ENCODE data around the gene DZIP1.
A peak's percentile ranks its signal among the peaks of the same experiment; 100 is the strongest.
"Not testable (repeated sequence)": the region's sequence is repeated elsewhere in the genome, so short reads cannot be mapped to it uniquely, and the experiment has no call there.

The DZIP1 gene

GRCh38 chr13:95671597-95671996 lies 27.1 kb upstream of the DZIP1 start:
- Histone ChIP-seq H3K27me3 (ENCODE audit: control insufficient read depth in 1 of 2, insufficient read depth in 2 of 2, low read length in 2 of 2) (no peaks in the 10 kb centered on the region), H3K36me3 (ENCODE audit: insufficient read depth, low read length) (no peaks in the 10 kb centered on the region), H3K27ac (ENCODE audit: low read depth, low read length) (no peak overlapping the region), H3K9me3 (ENCODE audit: low read length) (peaks cover 1% of the 10 kb centered on the region), H3K9ac (ENCODE audit: low read length) (no peak overlapping the region), H3K4me3 (ENCODE audit: low read depth in 1 of 2, low read length in 2 of 2) (no peak overlapping the region), H3K4me1 (ENCODE audit: insufficient read depth, low read length) (peaks cover 6% of the 10 kb centered on the region)

- not testable (repeated sequence) for H3K9ac ChIP-seq (ENCODE audit: low read length); H3K4me3 ChIP-seq (ENCODE audit: low read depth in 1 of 2, low read length in 2 of 2); H3K27ac ChIP-seq (ENCODE audit: low read depth, low read length); H3K27me3 ChIP-seq (ENCODE audit: control insufficient read depth in 1 of 2, insufficient read depth in 2 of 2, low read length in 2 of 2); H3K4me1 ChIP-seq (ENCODE audit: insufficient read depth, low read length); H3K9me3 ChIP-seq (ENCODE audit: low read length); H3K36me3 ChIP-seq (ENCODE audit: insufficient read depth, low read length)
Observed at GRCh38 chr13:95667235-95667634, 22.7 kb upstream of the DZIP1 start.

GRCh38 chr13:95660981-95661581 lies 16.6 kb upstream of the DZIP1 start:
- Histone ChIP-seq H3K9ac (ENCODE audit: low read length) (no peak overlapping the region), H3K27me3 (ENCODE audit: control insufficient read depth in 1 of 2, insufficient read depth in 2 of 2, low read length in 2 of 2) (no peaks in the 10 kb centered on the region), H3K4me1 (ENCODE audit: insufficient read depth, low read length) (no peaks in the 10 kb centered on the region), H3K4me3 (ENCODE audit: low read depth in 1 of 2, low read length in 2 of 2) (no peak overlapping the region), H3K9me3 (ENCODE audit: low read length) (peaks cover 1% of the 10 kb centered on the region), H3K27ac (ENCODE audit: low read depth, low read length) (no peak overlapping the region), H3K36me3 (ENCODE audit: insufficient read depth, low read length) (no peaks in the 10 kb centered on the region)

GRCh38 chr13:95659500-95659899 lies 15.0 kb upstream of the DZIP1 start:
- Histone ChIP-seq H3K4me3 (ENCODE audit: low read depth in 1 of 2, low read length in 2 of 2) (no peak overlapping the region), H3K9ac (ENCODE audit: low read length) (no peak overlapping the region)

GRCh38 chr13:95656386-95657015 lies 12.0 kb upstream of the DZIP1 start:
- Histone ChIP-seq H3K27ac (ENCODE audit: low read depth, low read length) (no peak overlapping the region), H3K9ac (ENCODE audit: low read length) (no peak overlapping the region), H3K9me3 (ENCODE audit: low read length) (no peaks in the 10 kb centered on the region), H3K27me3 (ENCODE audit: control insufficient read depth in 1 of 2, insufficient read depth in 2 of 2, low read length in 2 of 2) (no peaks in the 10 kb centered on the region), H3K36me3 (ENCODE audit: insufficient read depth, low read length) (no peaks in the 10 kb centered on the region), H3K4me3 (ENCODE audit: low read depth in 1 of 2, low read length in 2 of 2) (no peak overlapping the region), H3K4me1 (ENCODE audit: insufficient read depth, low read length) (no peaks in the 10 kb centered on the region)

More at GRCh38 chr13:95659500-95659899, 15.0 kb upstream of the DZIP1 start:
- no peaks in the 10 kb centered on the region for H3K4me1 ChIP-seq (ENCODE audit: insufficient read depth, low read length)
- H3K27me3 ChIP-seq (ENCODE audit: control insufficient read depth in 1 of 2, insufficient read depth in 2 of 2, low read length in 2 of 2), result no peaks in the 10 kb centered on the region
- H3K9me3 ChIP-seq (ENCODE audit: low read length), result no peaks in the 10 kb centered on the region
- no peak overlapping the region for H3K27ac ChIP-seq (ENCODE audit: low read depth, low read length)
- H3K36me3 ChIP-seq (ENCODE audit: insufficient read depth, low read length), result no peaks in the 10 kb centered on the region

GRCh38 chr13:95652821-95653220 lies 8.3 kb upstream of the DZIP1 start:
- H3K9me3 ChIP-seq (ENCODE audit: low read length), result no peaks in the 10 kb centered on the region
- no peak overlapping the region for H3K9ac ChIP-seq (ENCODE audit: low read length)
- H3K36me3 ChIP-seq (ENCODE audit: insufficient read depth, low read length), result no peaks in the 10 kb centered on the region
- no peaks in the 10 kb centered on the region for H3K27me3 ChIP-seq (ENCODE audit: control insufficient read depth in 1 of 2, insufficient read depth in 2 of 2, low read length in 2 of 2)
- H3K27ac ChIP-seq (ENCODE audit: low read depth, low read length), result no peak overlapping the region
- no peaks in the 10 kb centered on the region for H3K4me1 ChIP-seq (ENCODE audit: insufficient read depth, low read length)
- H3K4me3 ChIP-seq (ENCODE audit: low read depth in 1 of 2, low read length in 2 of 2), result no peak overlapping the region

- no peak overlapping the region for H3K9ac ChIP-seq (ENCODE audit: low read length)
- no peaks in the 10 kb centered on the region for H3K27me3 ChIP-seq (ENCODE audit: control insufficient read depth in 1 of 2, insufficient read depth in 2 of 2, low read length in 2 of 2)
- H3K27ac ChIP-seq (ENCODE audit: low read depth, low read length), result no peak overlapping the region
Observed at GRCh38 chr13:95652244-95652764, 7.8 kb upstream of the DZIP1 start.

GRCh38 chr13:95650696-95651095 lies 6.2 kb upstream of the DZIP1 start:
- H3K27me3 ChIP-seq (ENCODE audit: control insufficient read depth in 1 of 2, insufficient read depth in 2 of 2, low read length in 2 of 2), result no peaks in the 10 kb centered on the region

More at GRCh38 chr13:95652244-95652764, 7.8 kb upstream of the DZIP1 start:
- no peak overlapping the region for H3K4me3 ChIP-seq (ENCODE audit: low read depth in 1 of 2, low read length in 2 of 2)
- no peaks in the 10 kb centered on the region for H3K36me3 ChIP-seq (ENCODE audit: insufficient read depth, low read length)
- no peaks in the 10 kb centered on the region for H3K4me1 ChIP-seq (ENCODE audit: insufficient read depth, low read length)
- H3K9me3 ChIP-seq (ENCODE audit: low read length), result no peaks in the 10 kb centered on the region

GRCh38 chr13:95647321-95647720 lies 2.8 kb upstream of the DZIP1 start:
- no peak overlapping the region for H3K9ac ChIP-seq (ENCODE audit: low read length)
- no peaks in the 10 kb centered on the region for H3K36me3 ChIP-seq (ENCODE audit: insufficient read depth, low read length)
- no peaks in the 10 kb centered on the region for H3K9me3 ChIP-seq (ENCODE audit: low read length)
- H3K27ac ChIP-seq (ENCODE audit: low read depth, low read length), result no peak overlapping the region
- no peak overlapping the region for H3K4me3 ChIP-seq (ENCODE audit: low read depth in 1 of 2, low read length in 2 of 2)
- no peaks in the 10 kb centered on the region for H3K27me3 ChIP-seq (ENCODE audit: control insufficient read depth in 1 of 2, insufficient read depth in 2 of 2, low read length in 2 of 2)
- H3K4me1 ChIP-seq (ENCODE audit: insufficient read depth, low read length), result peaks cover 11% of the 10 kb centered on the region

More at GRCh38 chr13:95650696-95651095, 6.2 kb upstream of the DZIP1 start:
- no peaks in the 10 kb centered on the region for H3K4me1 ChIP-seq (ENCODE audit: insufficient read depth, low read length)
- no peaks in the 10 kb centered on the region for H3K9me3 ChIP-seq (ENCODE audit: low read length)
- no peaks in the 10 kb centered on the region for H3K36me3 ChIP-seq (ENCODE audit: insufficient read depth, low read length)
- no peak overlapping the region for H3K27ac ChIP-seq (ENCODE audit: low read depth, low read length)
- H3K4me3 ChIP-seq (ENCODE audit: low read depth in 1 of 2, low read length in 2 of 2), result no peak overlapping the region
- H3K9ac ChIP-seq (ENCODE audit: low read length), result no peak overlapping the region

- Histone ChIP-seq H3K27ac (ENCODE audit: low read depth, low read length) (peak overlapping the region; percentile 79), H3K4me1 (ENCODE audit: insufficient read depth, low read length) (peaks cover 23% of the 10 kb centered on the region), H3K27me3 (ENCODE audit: control insufficient read depth in 1 of 2, insufficient read depth in 2 of 2, low read length in 2 of 2) (no peaks in the 10 kb centered on the region), H3K9ac (ENCODE audit: low read length) (no peak overlapping the region), H3K9me3 (ENCODE audit: low read length) (no peaks in the 10 kb centered on the region), H3K36me3 (ENCODE audit: insufficient read depth, low read length) (no peaks in the 10 kb centered on the region), H3K4me3 (ENCODE audit: low read depth in 1 of 2, low read length in 2 of 2) (peak overlapping the region; percentile 76 to 88)
Observed at GRCh38 chr13:95643936-95644598, 439 bp downstream of the DZIP1 start.

GRCh38 chr13:95643571-95643935 lies 953 bp downstream of the DZIP1 start:
- Histone ChIP-seq H3K4me3 (ENCODE audit: low read depth in 1 of 2, low read length in 2 of 2) (peak overlapping the region; percentile 76 to 88), H3K36me3 (ENCODE audit: insufficient read depth, low read length) (no peaks in the 10 kb centered on the region), H3K9ac (ENCODE audit: low read length) (no peak overlapping the region), H3K27me3 (ENCODE audit: control insufficient read depth in 1 of 2, insufficient read depth in 2 of 2, low read length in 2 of 2) (no peaks in the 10 kb centered on the region), H3K4me1 (ENCODE audit: insufficient read depth, low read length) (peaks cover 23% of the 10 kb centered on the region), H3K9me3 (ENCODE audit: low read length) (no peaks in the 10 kb centered on the region), H3K27ac (ENCODE audit: low read depth, low read length) (peak overlapping the region; percentile 79)

Data from muscle layer of colon (tissue), 2 donors.